Lower lobe of right lung (tissue), 2 donors: ENCODE results near the gene OSBPL2. TPM values are rescaled to one million over a fixed set of nuclear protein-coding genes. Genes with fewer than 3 reads are reported as not detected.

ENCODE experiments used
- ATAC-seq, 2 donors: fragments of 200-7000 bp; cut with Tn5 transposase; one replicate each; pipeline ENCODE4 v1.9.1; 2020 to 2022; ENCODE audit warnings: mild to moderate bottlenecking in 2 of 2, moderate library complexity in 2 of 2
- DNase-seq: peaks from one replicate; pipeline ENCODE4 v3.0.0-alpha.2; 2020
- H3K27ac ChIP-seq: fragments of 200-600 bp; one replicate; pipeline ENCODE4 v1.8.0; 2022
- H3K27me3 ChIP-seq: fragments of 200-600 bp; one replicate; pipeline ENCODE4 v1.8.0; 2022; ENCODE audit warnings: low read depth
- H3K36me3 ChIP-seq: fragments of 200-600 bp; one replicate; pipeline ENCODE4 v1.8.0; 2022; ENCODE audit warnings: mild to moderate bottlenecking
- H3K4me1 ChIP-seq: fragments of 200-600 bp; one replicate; pipeline ENCODE4 v1.8.0; 2022
- H3K4me3 ChIP-seq: fragments of 200-600 bp; one replicate; pipeline ENCODE4 v1.8.0; 2022; ENCODE audit warnings: mild to moderate bottlenecking
- H3K9me3 ChIP-seq: fragments of 200-600 bp; one replicate; pipeline ENCODE4 v1.8.0; 2022
- CTCF ChIP-seq: fragments of 200-600 bp; IDR thresholded peaks from one replicate; pipeline ENCODE4 v1.8.0; 2022; ENCODE audit warnings: antibody characterized with exemption, mild to moderate bottlenecking
- intact Hi-C: fragments of 100-400 bp; cut with DNase I; formaldehyde crosslinking; loops from one replicate; pipeline ENCODE4 v1.11.0; 2022
- total RNA-seq: library from RNA; stranded (reverse); fragmentation: NEBNext Ultra II Directional; extraction: Animal tissue kit (Norgen Biotek cat#: 25700); gene quantifications from one replicate; pipeline ENCODE4 v1.2.1, GENCODE V29; 2021
- donor health status: DM: no; HTN: yes; CAD: no; lungs with severe emphysema.

The OSBPL2 gene
- total RNA-seq, 1 donor from 2014 or later = 56.0 TPM

DNA sequence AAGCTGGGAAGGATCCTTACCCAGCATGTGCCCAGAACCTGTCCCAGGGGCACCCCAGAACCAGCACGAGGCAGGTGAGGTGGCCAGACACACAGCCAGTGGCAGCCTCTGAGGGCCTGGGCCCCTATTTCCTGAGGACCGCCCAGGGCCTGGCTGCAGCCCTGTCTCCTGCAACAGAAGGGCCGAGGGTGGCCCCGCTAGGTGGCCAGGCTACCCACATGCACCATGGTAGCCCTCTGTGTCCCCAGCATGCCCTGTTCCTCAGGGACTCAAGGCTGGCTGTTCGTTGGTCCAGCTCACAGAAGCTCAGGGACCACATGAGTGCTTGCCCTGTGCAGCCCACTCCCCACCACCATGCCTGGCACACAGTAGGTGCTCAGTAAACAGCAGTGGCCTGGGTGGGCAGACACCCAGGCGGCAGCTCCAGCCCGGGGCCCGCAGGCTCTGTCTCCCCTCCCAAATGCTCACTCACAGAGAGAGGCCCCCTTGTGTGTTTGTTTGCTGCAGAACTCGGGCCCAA, 26.5 kb upstream of the OSBPL2 start:
- Histone ChIP-seq H3K27ac (no peak overlapping the region), H3K4me1 (no peaks in the 10 kb centered on the region), H3K27me3 (peaks cover 65% of the 10 kb centered on the region), H3K9me3 (no peaks in the 10 kb centered on the region), H3K4me3 (no peak overlapping the region), H3K36me3 (peaks cover 5% of the 10 kb centered on the region)
- no peak for ATAC-seq
- no peak for TF ChIP-seq CTCF
- intact Hi-C loops = no loop called here
- no peak for DNase-seq

GRCh38 chr20:62212299-62212698, 26.0 kb upstream of the OSBPL2 start:
- peaks cover 3% of the 10 kb centered on the region for H3K36me3 ChIP-seq
- no peak overlapping the region for H3K4me3 ChIP-seq
- H3K9me3 ChIP-seq = no peaks in the 10 kb centered on the region
- no peak for ATAC-seq
- no peak for DNase-seq
- intact Hi-C loops = no loop called here
- peaks cover 70% of the 10 kb centered on the region for H3K27me3 ChIP-seq
- H3K27ac ChIP-seq = no peak overlapping the region
- no peaks in the 10 kb centered on the region for H3K4me1 ChIP-seq
- TF ChIP-seq CTCF = no peak

DNA sequence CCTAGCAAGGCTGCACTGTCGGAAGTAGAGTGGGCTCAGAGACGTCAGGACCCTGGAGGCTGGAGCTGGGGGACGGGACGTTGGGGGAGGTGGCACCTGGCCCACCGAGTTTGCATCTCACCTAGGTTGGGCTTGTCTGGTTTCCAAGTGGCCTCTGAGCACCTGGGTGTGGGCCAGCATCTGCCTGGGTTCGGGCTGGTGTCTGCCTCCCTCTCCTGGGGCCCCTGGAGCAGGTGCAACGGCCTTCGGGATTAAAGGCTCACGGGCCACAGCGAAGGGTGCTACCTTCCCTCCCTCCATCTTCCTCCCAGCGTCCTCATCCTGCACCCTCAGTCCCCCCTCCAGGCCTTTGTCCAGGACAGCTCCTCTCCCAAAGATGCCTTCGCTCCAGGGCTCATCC, 24.3 kb upstream of the OSBPL2 start:
- H3K4me1 ChIP-seq = no peaks in the 10 kb centered on the region
- intact Hi-C loops = no loop called here
- H3K27ac ChIP-seq = no peak overlapping the region
- no peaks in the 10 kb centered on the region for H3K9me3 ChIP-seq
- DNase-seq = no peak
- TF ChIP-seq CTCF = no peak
- no peaks in the 10 kb centered on the region for H3K36me3 ChIP-seq
- H3K4me3 ChIP-seq = no peak overlapping the region
- H3K27me3 ChIP-seq = peaks cover 83% of the 10 kb centered on the region
- ATAC-seq = no peak

DNA sequence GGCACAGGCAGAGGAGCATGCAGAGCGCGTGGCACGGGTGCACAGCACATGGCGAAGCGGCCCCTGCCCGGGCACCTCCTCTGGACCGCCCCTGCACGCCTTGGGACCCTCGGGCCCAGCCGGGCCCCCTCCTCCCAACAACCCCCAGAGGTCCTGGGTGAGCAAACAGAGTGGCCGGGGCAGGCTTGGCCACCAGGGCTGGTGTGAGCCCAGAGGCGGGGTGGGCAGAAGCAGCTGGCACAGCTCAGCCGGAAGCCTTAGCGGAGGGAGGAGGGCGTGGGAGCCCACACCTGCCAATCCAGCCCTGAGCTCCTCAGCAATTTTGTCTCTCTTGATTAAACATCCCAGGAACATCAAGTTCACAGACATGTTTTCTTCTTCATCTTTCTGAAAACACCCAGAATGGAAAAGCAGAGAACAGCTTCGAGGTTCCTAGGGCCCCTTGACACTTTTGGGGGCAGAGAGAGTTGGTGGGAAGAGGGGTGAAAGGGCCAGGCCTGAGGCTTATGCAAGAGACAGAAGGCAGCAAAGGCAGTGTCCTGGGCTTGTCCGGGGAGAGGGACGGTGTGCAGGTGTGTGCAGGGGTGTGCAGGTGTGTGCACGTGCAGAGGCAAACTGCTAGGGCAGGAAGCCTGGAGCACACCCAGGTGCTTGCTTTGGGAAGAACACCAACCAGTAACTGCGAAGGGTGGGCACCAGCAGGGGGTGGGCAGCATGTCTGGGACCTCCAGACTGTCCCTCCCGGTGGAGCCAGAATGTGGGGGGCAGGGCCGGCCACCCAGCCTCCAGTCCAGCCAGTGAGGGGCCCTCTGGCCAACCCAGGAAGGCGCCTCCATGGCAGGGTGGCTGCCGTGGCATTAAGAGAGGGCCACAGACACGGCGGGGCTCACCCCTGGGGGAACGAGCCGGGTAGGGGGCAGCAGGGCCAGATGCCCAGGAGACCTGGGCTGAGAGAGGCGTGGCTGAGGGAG, 23.0 kb upstream of the OSBPL2 start:
- Histone ChIP-seq H3K9me3 (no peaks in the 10 kb centered on the region), H3K36me3 (no peaks in the 10 kb centered on the region), H3K27me3 (peaks cover 82% of the 10 kb centered on the region), H3K4me3 (no peak overlapping the region), H3K27ac (no peak overlapping the region), H3K4me1 (peaks cover under 1% of the 10 kb centered on the region)
- DNase-seq (no peak), ATAC-seq (no peak)
- intact Hi-C loops = no loop called here
- no peak for TF ChIP-seq CTCF

DNA sequence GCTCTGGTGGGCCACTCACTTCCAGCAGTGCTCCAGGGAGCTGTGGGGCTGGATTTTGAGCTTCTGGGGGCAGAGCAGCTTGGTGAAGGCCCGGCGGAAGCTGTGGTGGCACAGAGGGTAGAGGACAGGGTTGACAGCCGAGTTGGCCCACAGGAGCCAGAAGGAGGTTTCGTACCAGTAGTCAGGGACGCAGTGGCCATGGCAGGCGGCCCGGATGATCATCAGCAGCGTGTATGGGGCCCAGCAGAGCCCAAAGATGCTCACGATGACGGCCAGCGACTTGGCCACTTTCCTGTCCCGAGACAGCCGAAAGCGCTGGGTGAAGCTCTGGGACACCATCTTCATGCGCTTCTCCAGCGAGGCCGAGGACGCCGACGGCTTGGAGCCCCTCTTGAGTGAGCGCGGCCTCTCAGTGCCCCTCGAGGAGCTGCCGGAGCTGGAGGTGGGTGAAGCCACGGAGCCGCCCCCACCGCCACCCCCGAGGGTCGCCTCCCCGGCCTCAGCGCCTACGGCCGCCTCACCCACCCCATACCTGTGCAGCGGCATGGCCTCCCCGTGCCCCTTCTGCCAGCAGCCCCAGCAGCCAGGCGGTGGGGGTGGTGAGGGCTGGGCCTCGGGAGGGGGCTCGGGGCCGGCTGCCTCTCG, 22.2 kb upstream of the OSBPL2 start:
- H3K9me3 ChIP-seq = no peaks in the 10 kb centered on the region
- no peaks in the 10 kb centered on the region for H3K36me3 ChIP-seq
- intact Hi-C loops = no loop called here
- no peak for ATAC-seq
- TF ChIP-seq CTCF = no peak
- DNase-seq = no peak
- no peak overlapping the region for H3K27ac ChIP-seq
- H3K4me3 ChIP-seq = no peak overlapping the region
- H3K4me1 ChIP-seq = peaks cover 7% of the 10 kb centered on the region
- H3K27me3 ChIP-seq = peaks cover 82% of the 10 kb centered on the region
